H9 (cell line): ENCODE measurements around the gene PATL2. TPM values are rescaled to one million over a fixed set of nuclear protein-coding genes. Genes with fewer than 3 reads are reported as not detected.

Experiments
- DNase-seq: peaks from one replicate; pipeline ENCODE4 v3.0.0-alpha.2; 2017
- H2AFZ ChIP-seq: one replicate; pipeline ENCODE4 v1.6.1; 2013; ENCODE audit warnings: mild to moderate bottlenecking, low read length, control low read depth, moderate library complexity
- H2AK5ac ChIP-seq: 2 replicates; pipeline ENCODE4 v1.6.1; 2013; ENCODE audit warnings: low read length, control low read depth, mixed read lengths; ENCODE audit not compliant: insufficient read length
- H2BK120ac ChIP-seq: one replicate; pipeline ENCODE4 v1.6.1; 2013; ENCODE audit warnings: low read depth, mild to moderate bottlenecking, low read length, control low read depth, inconsistent platforms; ENCODE audit not compliant: poor library complexity, severe bottlenecking
- H2BK12ac ChIP-seq: 2 replicates; pipeline ENCODE4 v1.6.1; 2013; ENCODE audit warnings: low read length, control low read depth, mixed read lengths, low read depth; ENCODE audit not compliant: insufficient read length
- H2BK15ac ChIP-seq: 2 replicates; pipeline ENCODE4 v1.6.1; 2013; ENCODE audit warnings: low read depth, low read length, control low read depth
- H2BK20ac ChIP-seq: one replicate; pipeline ENCODE4 v1.6.1; 2013; ENCODE audit warnings: low read depth, mild to moderate bottlenecking, low read length, control low read depth, inconsistent platforms; ENCODE audit not compliant: poor library complexity, severe bottlenecking
- H2BK5ac ChIP-seq: 2 replicates; pipeline ENCODE4 v1.6.1; 2013; ENCODE audit warnings: low read length, control low read depth, mixed read lengths; ENCODE audit not compliant: insufficient read length
- H3K14ac ChIP-seq: 2 replicates; pipeline ENCODE4 v1.6.1; 2013; ENCODE audit warnings: low read length, control low read depth; ENCODE audit not compliant: insufficient read depth
- H3K18ac ChIP-seq: 2 replicates; pipeline ENCODE4 v1.6.1; 2013; ENCODE audit warnings: low read depth, mild to moderate bottlenecking, mixed read lengths, low read length, control low read depth; ENCODE audit not compliant: insufficient read length
- H3K23ac ChIP-seq: 2 replicates; pipeline ENCODE4 v1.6.1; 2013; ENCODE audit warnings: low read length, control low read depth, mixed read lengths, low read depth; ENCODE audit not compliant: insufficient read length
- H3K23me2 ChIP-seq: 2 replicates; pipeline ENCODE4 v1.6.1; 2013; ENCODE audit warnings: low read depth, mild to moderate bottlenecking, mixed read lengths, low read length, control low read depth; ENCODE audit not compliant: insufficient read length, poor library complexity, severe bottlenecking
- H3K27ac ChIP-seq: 2 replicates; pipeline ENCODE4 v1.5.1; 2013; ENCODE audit warnings: low read length, control low read depth, mixed read lengths, low read depth; ENCODE audit not compliant: insufficient read length
- H3K27me3 ChIP-seq: 2 replicates; pipeline ENCODE4 v1.6.1; 2013; ENCODE audit warnings: low read length, control low read depth, inconsistent platforms; ENCODE audit not compliant: insufficient read depth
- H3K4ac ChIP-seq: 2 replicates; pipeline ENCODE4 v1.6.1; 2013; ENCODE audit warnings: low read depth, mild to moderate bottlenecking, control low read depth, inconsistent platforms, low read length, moderate library complexity
- H3K4me1 ChIP-seq: 2 replicates; pipeline ENCODE4 v1.6.1; 2013; ENCODE audit warnings: low read length, control low read depth, inconsistent platforms; ENCODE audit not compliant: insufficient read depth
- H3K4me2 ChIP-seq: 2 replicates; pipeline ENCODE4 v1.6.1; 2013; ENCODE audit warnings: low read length, control low read depth, mixed read lengths; ENCODE audit not compliant: insufficient read length, insufficient read depth
- H3K56ac ChIP-seq: 2 replicates; pipeline ENCODE4 v1.6.1; 2013; ENCODE audit warnings: low read depth, mild to moderate bottlenecking, mixed read lengths, low read length, control low read depth; ENCODE audit not compliant: insufficient read length
- H3K79me1 ChIP-seq: 2 replicates; pipeline ENCODE4 v1.6.1; 2013; ENCODE audit warnings: low read depth, mild to moderate bottlenecking, moderate library complexity, low read length, control low read depth, inconsistent platforms; ENCODE audit not compliant: insufficient read depth, poor library complexity, severe bottlenecking
- H3K79me2 ChIP-seq: 2 replicates; pipeline ENCODE4 v1.6.1; 2013; ENCODE audit warnings: low read length, control low read depth, inconsistent platforms; ENCODE audit not compliant: insufficient read depth
- H3K9ac ChIP-seq: 2 replicates; pipeline ENCODE4 v1.6.1; 2013; ENCODE audit warnings: low read length, control low read depth, mixed read lengths; ENCODE audit not compliant: insufficient read length; ENCODE audit errors: extremely low read depth
- H3K9me3 ChIP-seq: one replicate; pipeline ENCODE4 v1.6.1; 2013; ENCODE audit warnings: low read depth, low read length, inconsistent platforms; ENCODE audit not compliant: control insufficient read depth
- H3T11ph ChIP-seq: one replicate; pipeline ENCODE4 v1.6.1; 2013; ENCODE audit warnings: mild to moderate bottlenecking, low read length, control low read depth, inconsistent platforms
- H4K20me1 ChIP-seq: one replicate; pipeline ENCODE4 v1.6.1; 2013; ENCODE audit not compliant: control insufficient read depth, insufficient read length, insufficient read depth
- H4K5ac ChIP-seq: 2 replicates; pipeline ENCODE4 v1.6.1; 2013; ENCODE audit warnings: low read depth, mild to moderate bottlenecking, mixed read lengths, low read length, control low read depth; ENCODE audit not compliant: insufficient read length
- H4K8ac ChIP-seq: replicated peaks from 2 replicates; pipeline ENCODE4 v1.6.1; 2013; ENCODE audit warnings: low read length, control low read depth, mixed read lengths, low read depth; ENCODE audit not compliant: insufficient read length
- H4K91ac ChIP-seq: 2 replicates; pipeline ENCODE4 v1.6.1; 2013; ENCODE audit warnings: low read depth, mild to moderate bottlenecking, moderate library complexity, mixed read lengths, low read length, control low read depth; ENCODE audit not compliant: insufficient read length
- H3K27ac Mint-ChIP-seq, 3 experiments: 2 replicates in 2 of 3; 3 replicates in 1 of 3; pipeline ENCODE4 v1.8.0; 2020 to 2021; ENCODE audit warnings: mixed read lengths in 3 of 3, mild to moderate bottlenecking in 1 of 3, moderate library complexity in 1 of 3
- H3K27me3 Mint-ChIP-seq: 2 replicates; pipeline ENCODE4 v1.8.0; 2021; ENCODE audit warnings: low read depth, mild to moderate bottlenecking, moderate library complexity, mixed read lengths
- H3K36me3 Mint-ChIP-seq, 3 experiments: 2 replicates in 2 of 3; 3 replicates in 1 of 3; pipeline ENCODE4 v1.8.0; 2020 to 2021; ENCODE audit warnings: low read depth in 3 of 3, mixed read lengths in 3 of 3; ENCODE audit not compliant: insufficient read depth in 1 of 3
- H3K4me1 Mint-ChIP-seq, 2 experiments: 2 replicates each; pipeline ENCODE4 v1.8.0; 2020; ENCODE audit warnings: mixed read lengths in 2 of 2
- H3K4me3 Mint-ChIP-seq, 2 experiments: 2 replicates in 1 of 2; 3 replicates in 1 of 2; pipeline ENCODE4 v1.8.0; 2020 to 2021; ENCODE audit warnings: mild to moderate bottlenecking in 2 of 2, mixed read lengths in 2 of 2, moderate library complexity in 1 of 2
- H3K9me3 Mint-ChIP-seq, 2 experiments: 2 replicates in 1 of 2; 3 replicates in 1 of 2; pipeline ENCODE4 v1.8.0; 2020; ENCODE audit warnings: mild to moderate bottlenecking in 2 of 2, mixed read lengths in 2 of 2, moderate library complexity in 1 of 2
- WGBS: extraction: QIAGEN DNeasy Blood & Tissue Kit; methylation state at CpG from one replicate; pipeline ENCODE4 v1.1.7; 2013; ENCODE audit warnings: missing lambda C conversion rate, low lambda C conversion rate, mixed read lengths; ENCODE audit not compliant: insufficient read length; ENCODE audit errors: extremely low coverage; 5-methylcytosine and 5-hydroxymethylcytosine counted together
- total RNA-seq: library from RNA; stranded (reverse); gene quantifications from 2 replicates; pipeline ENCODE4 v1.2.1, GENCODE V29; 2021
- TF ChIP-seq, protein P1 (sequence below): fragments of 200-600 bp; sonication (generic); conservative IDR thresholded peaks from 3 replicates; pipeline ENCODE4 v1.8.0; 2021; ENCODE audit warnings: antibody characterized with exemption, mild to moderate bottlenecking

The PATL2 gene
- total RNA-seq, 1 experiment from 2014 or later = 0.46 TPM

DNA sequence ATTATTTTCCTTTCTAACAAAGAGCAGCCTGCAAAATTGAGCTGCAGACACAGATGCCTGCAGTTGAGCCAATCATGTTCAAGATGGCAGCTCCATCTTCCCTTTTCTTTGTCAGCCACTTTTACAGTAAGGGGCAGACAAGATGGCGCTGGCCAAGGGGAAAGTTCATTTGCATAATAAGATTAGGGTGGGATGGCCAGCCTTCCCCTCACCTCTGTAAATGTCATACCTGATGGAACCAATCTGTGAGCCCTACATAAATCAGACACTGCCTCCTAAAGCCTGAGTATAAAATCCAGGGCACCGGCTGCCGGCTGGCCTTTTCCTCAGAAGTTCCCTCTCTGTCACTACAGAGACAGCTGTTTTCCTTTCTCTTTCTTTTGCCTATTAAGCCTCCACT, 15.8 kb downstream of the PATL2 start:
- Histone ChIP-seq H4K91ac (no peak overlapping the region), H3K9me3 (no peaks in the 10 kb centered on the region), H3K14ac (no peak overlapping the region), H3K27me3 (no peaks in the 10 kb centered on the region), H2AFZ (no peak overlapping the region), H3K79me1 (no peaks in the 10 kb centered on the region), H3K18ac (no peak overlapping the region), H3K27ac (no peak overlapping the region), H3K4me2 (no peak overlapping the region), H3K56ac (no peak overlapping the region), H3K9ac (no peak overlapping the region), H3T11ph (no peak overlapping the region), H2AK5ac (no peak overlapping the region), H3K79me2 (no peaks in the 10 kb centered on the region), H4K8ac (no peak overlapping the region), H2BK5ac (no peak overlapping the region), H4K20me1 (no peaks in the 10 kb centered on the region), H2BK15ac (no peak overlapping the region), H2BK12ac (no peak overlapping the region), H3K23me2 (no peaks in the 10 kb centered on the region), H4K5ac (no peak overlapping the region), H2BK120ac (no peak overlapping the region), H3K23ac (no peak overlapping the region), H2BK20ac (no peak overlapping the region), H3K4ac (no peak overlapping the region), H3K4me1 (no peaks in the 10 kb centered on the region)
- WGBS = no CpG with 5 or more reads among the region's 3 CpGs
- no peak overlapping the region for H3K4me3 Mint-ChIP-seq
- H3K27me3 Mint-ChIP-seq = peaks cover 4% of the 10 kb centered on the region; the same call in 1 of the 2 replicates
- no peak for DNase-seq
- H3K9me3 Mint-ChIP-seq = no peaks in the 10 kb centered on the region; a peak in 1 of 5 replicates
- H3K36me3 Mint-ChIP-seq = no peaks in the 10 kb centered on the region
- no peak overlapping the region for H3K27ac Mint-ChIP-seq
- TF ChIP-seq, protein P1, sequence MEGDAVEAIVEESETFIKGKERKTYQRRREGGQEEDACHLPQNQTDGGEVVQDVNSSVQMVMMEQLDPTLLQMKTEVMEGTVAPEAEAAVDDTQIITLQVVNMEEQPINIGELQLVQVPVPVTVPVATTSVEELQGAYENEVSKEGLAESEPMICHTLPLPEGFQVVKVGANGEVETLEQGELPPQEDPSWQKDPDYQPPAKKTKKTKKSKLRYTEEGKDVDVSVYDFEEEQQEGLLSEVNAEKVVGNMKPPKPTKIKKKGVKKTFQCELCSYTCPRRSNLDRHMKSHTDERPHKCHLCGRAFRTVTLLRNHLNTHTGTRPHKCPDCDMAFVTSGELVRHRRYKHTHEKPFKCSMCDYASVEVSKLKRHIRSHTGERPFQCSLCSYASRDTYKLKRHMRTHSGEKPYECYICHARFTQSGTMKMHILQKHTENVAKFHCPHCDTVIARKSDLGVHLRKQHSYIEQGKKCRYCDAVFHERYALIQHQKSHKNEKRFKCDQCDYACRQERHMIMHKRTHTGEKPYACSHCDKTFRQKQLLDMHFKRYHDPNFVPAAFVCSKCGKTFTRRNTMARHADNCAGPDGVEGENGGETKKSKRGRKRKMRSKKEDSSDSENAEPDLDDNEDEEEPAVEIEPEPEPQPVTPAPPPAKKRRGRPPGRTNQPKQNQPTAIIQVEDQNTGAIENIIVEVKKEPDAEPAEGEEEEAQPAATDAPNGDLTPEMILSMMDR = no peak
- peaks cover 0 to 5% of the 10 kb centered on the region in 2 experiments; a peak in 2 of 4 replicates for H3K4me1 Mint-ChIP-seq
